Measurements from ENCODE around the gene MARCHF2.

Gene MARCHF2

GRCh38 chr19:8387688-8388611 is 25.2 kb upstream of the MARCHF2 start:
- Histone ChIP-seq H3K27ac (ENCODE audit: extremely low read depth, low read depth, low read length) (no peak overlapping the region), H3K4me1 (ENCODE audit: control insufficient read depth, insufficient read depth, low read length) (peaks cover 3% of the 10 kb centered on the region; the same call in 1 of the 2 replicates), H3K9me3 (ENCODE audit: control insufficient read depth, insufficient read depth, low read depth, low read length) (no peaks in the 10 kb centered on the region), H3K36me3 (ENCODE audit: control insufficient read depth in 2 of 2, insufficient read depth in 1 of 2, low read length in 2 of 2) (peaks cover 0 to 3% of the 10 kb centered on the region in 2 experiments; a peak in 1 of 3 replicates), H3K4me3 (ENCODE audit: low read depth, low read length) (no peak overlapping the region)
- ChIA-PET CTCF (no interaction called here), POLR2A (interaction anchor here (0.6 kb wide), 2 partner anchors 17 to 65 kb away, joined by 3 to 7 read pairs; no protein-coding TSS in a partner anchor)
- peak; percentile 47; the same call in 1 of the 2 replicates for TF ChIP-seq ZNF629 (tag by site-specific recombination; IDR thresholded peaks at IDR 0.05)
- peak; percentile 94 for TF ChIP-seq ZNF362 (tag by site-specific recombination; IDR thresholded peaks at IDR 0.05)
- no peak for TF ChIP-seq BCL11A (tag by site-specific recombination; IDR thresholded peaks at IDR 0.05; ENCODE audit: low read depth)

GRCh38 chr19:8388612-8388958 is 24.5 kb upstream of the MARCHF2 start:
- ChIA-PET POLR2A (interaction anchor here (0.6 kb wide), 1 partner anchor 16 kb away, joined by 7 read pairs; no protein-coding TSS in a partner anchor), CTCF (no interaction called here)
- Histone ChIP-seq H3K9me3 (ENCODE audit: control insufficient read depth, insufficient read depth, low read depth, low read length) (no peaks in the 10 kb centered on the region), H3K27ac (ENCODE audit: extremely low read depth, low read depth, low read length) (no peak overlapping the region), H3K36me3 (ENCODE audit: control insufficient read depth in 2 of 2, insufficient read depth in 1 of 2, low read length in 2 of 2) (peaks cover 0 to 3% of the 10 kb centered on the region in 2 experiments; a peak in 1 of 3 replicates), H3K4me1 (ENCODE audit: control insufficient read depth, insufficient read depth, low read length) (peaks cover 3% of the 10 kb centered on the region; the same call in 1 of the 2 replicates), H3K4me3 (ENCODE audit: low read depth, low read length) (no peak overlapping the region)
- TF ChIP-seq ZNF354C (tag by site-specific recombination; IDR thresholded peaks at IDR 0.05; ENCODE audit: borderline replicate concordance, low read depth): no peak
- TF ChIP-seq ZBTB17 (tag by site-specific recombination; IDR thresholded peaks at IDR 0.05): peak; percentile 5; the same call in 1 of the 2 replicates
- TF ChIP-seq PRDM6 (tag by site-specific recombination; IDR thresholded peaks at IDR 0.05): no peak
- TF ChIP-seq ZNF394 (tag by site-specific recombination; IDR thresholded peaks at IDR 0.05; ENCODE audit: borderline replicate concordance): no peak
- no peak for TF ChIP-seq ZNF335 (tag by site-specific recombination; conservative IDR thresholded peaks at IDR 0.05)
- TF ChIP-seq ZSCAN4 (tag by site-specific recombination; IDR thresholded peaks at IDR 0.05): no peak

GRCh38 chr19:8389891-8390616 is 23.1 kb upstream of the MARCHF2 start, which contains the start of gene RAB11B:
Gene RAB11B (plus strand): TSS chr19:8390360. CDS start chr19:8390417, 57 bp downstream.
- POLR2A ChIA-PET: interaction anchor here (0.6 to 1.9 kb wide), 21 partner anchors 11 to 1292 kb away, joined by 3 to 24 read pairs (median 4); partner anchors contain the start of genes ANGPTL4, HNRNPM, MARCHF2 and NDUFA7
- Histone ChIP-seq H3K36me3 (ENCODE audit: control insufficient read depth in 2 of 2, insufficient read depth in 1 of 2, low read length in 2 of 2) (peaks cover 0 to 3% of the 10 kb centered on the region in 2 experiments; a peak in 1 of 3 replicates), H3K4me3 (ENCODE audit: low read depth, low read length) (peak within 1 kb of the TSS; percentile 97), H3K4me1 (ENCODE audit: control insufficient read depth, insufficient read depth, low read length) (peaks cover 3% of the 10 kb centered on the region; the same call in 1 of the 2 replicates), H3K27ac (ENCODE audit: extremely low read depth, low read depth, low read length) (peak within 1 kb of the TSS; percentile 98), H3K9me3 (ENCODE audit: control insufficient read depth, insufficient read depth, low read depth, low read length) (no peaks in the 10 kb centered on the region)
- CTCF ChIA-PET: interaction anchor here (0.6 to 6.5 kb wide), 2 partner anchors 36 to 128 kb away, joined by 3 to 57 read pairs; no protein-coding TSS in a partner anchor
- TF ChIP-seq PRDM2 (tag by site-specific recombination; IDR thresholded peaks at IDR 0.05; ENCODE audit: borderline replicate concordance) (no peak), ZNF830 (tag by site-specific recombination; IDR thresholded peaks at IDR 0.05; ENCODE audit: low read depth) (no peak), ZSCAN16 (tag by site-specific recombination; IDR thresholded peaks at IDR 0.05) (no peak), ZNF404 (tag by site-specific recombination; IDR thresholded peaks at IDR 0.05) (no peak), ZNF239 (tag by site-specific recombination; IDR thresholded peaks at IDR 0.05) (no peak), PBX3 (CRISPR knock-in tag; IDR thresholded peaks at IDR 0.05) (peak; percentile 99), ZNF521 (tag by site-specific recombination; IDR thresholded peaks at IDR 0.05) (no peak)
